GM23338 (cell line): ENCODE data around the gene PYY. TPM values are rescaled to one million over a fixed set of nuclear protein-coding genes. Genes with fewer than 3 reads are reported as not detected.

Experiments
- ATAC-seq: fragments of 200-7000 bp; cut with Tn5 transposase; 3 replicates; pipeline ENCODE4 v1.9.1; 2020
- DNase-seq: peaks from one replicate; pipeline ENCODE4 v3.0.0-alpha.2; 2015; ENCODE audit warnings: low spot score
- H2AFZ ChIP-seq: fragments of 200-600 bp; sonication (generic); 2 replicates; pipeline ENCODE4 v1.8.0; 2016; ENCODE audit warnings: antibody characterized with exemption, mild to moderate bottlenecking, moderate library complexity
- H3F3A ChIP-seq: fragments of 200-600 bp; sonication (generic); replicated peaks from 2 replicates; pipeline ENCODE4 v1.8.0; 2017; ENCODE audit warnings: antibody characterized with exemption, mixed run types, low read depth
- H3K27ac ChIP-seq: fragments of 200-600 bp; sonication (generic); 2 replicates; pipeline ENCODE4 v1.6.1; 2016; ENCODE audit warnings: low read depth
- H3K27me3 ChIP-seq: fragments of 200-600 bp; sonication (generic); 2 replicates; pipeline ENCODE4 v1.8.0; 2016; ENCODE audit warnings: mild to moderate bottlenecking, mixed run types, moderate library complexity; ENCODE audit not compliant: insufficient read depth
- H3K36me3 ChIP-seq: fragments of 200-600 bp; sonication (generic); 2 replicates; pipeline ENCODE4 v1.8.0; 2016; ENCODE audit warnings: mild to moderate bottlenecking; ENCODE audit not compliant: insufficient read depth
- H3K4me1 ChIP-seq: fragments of 200-600 bp; sonication (generic); 2 replicates; pipeline ENCODE4 v1.8.0; 2016; ENCODE audit warnings: mild to moderate bottlenecking, moderate library complexity; ENCODE audit not compliant: insufficient read depth
- H3K4me2 ChIP-seq: fragments of 200-600 bp; sonication (generic); 2 replicates; pipeline ENCODE4 v1.7.1; 2017; ENCODE audit warnings: mixed run types
- H3K4me3 ChIP-seq: fragments of 200-600 bp; sonication (generic); 2 replicates; pipeline ENCODE4 v1.6.1; 2016; ENCODE audit warnings: mixed run types
- H3K79me2 ChIP-seq: fragments of 200-600 bp; sonication (generic); replicated peaks from 2 replicates; pipeline ENCODE4 v1.8.0; 2017; ENCODE audit warnings: mild to moderate bottlenecking; ENCODE audit not compliant: insufficient read depth
- H3K9me2 ChIP-seq: fragments of 200-600 bp; sonication (generic); 2 replicates; pipeline ENCODE4 v1.8.0; 2017; ENCODE audit not compliant: insufficient read depth
- H4K20me1 ChIP-seq: fragments of 200-600 bp; sonication (generic); replicated peaks from 2 replicates; pipeline ENCODE4 v1.8.0; 2017; ENCODE audit warnings: mild to moderate bottlenecking; ENCODE audit not compliant: insufficient read depth
- H3K27ac Mint-ChIP-seq: 2 replicates; pipeline ENCODE4 v1.8.0; 2020; ENCODE audit warnings: inconsistent platforms, mild to moderate bottlenecking, moderate library complexity, mixed read lengths
- H3K27me3 Mint-ChIP-seq: 3 replicates; pipeline ENCODE4 v1.8.0; 2022; ENCODE audit warnings: low read depth, mild to moderate bottlenecking, moderate library complexity, mixed read lengths, inconsistent platforms; ENCODE audit not compliant: insufficient read depth, poor library complexity
- H3K36me3 Mint-ChIP-seq: 3 replicates; pipeline ENCODE4 v1.8.0; 2021; ENCODE audit warnings: low read depth, mild to moderate bottlenecking, inconsistent platforms, moderate library complexity, mixed read lengths
- H3K4me1 Mint-ChIP-seq: 3 replicates; pipeline ENCODE4 v1.8.0; 2020; ENCODE audit warnings: mild to moderate bottlenecking, inconsistent platforms, mixed read lengths
- H3K4me3 Mint-ChIP-seq: 3 replicates; pipeline ENCODE4 v1.8.0; 2021; ENCODE audit warnings: moderate library complexity, mild to moderate bottlenecking, inconsistent platforms, mixed read lengths
- H3K9me3 Mint-ChIP-seq: 3 replicates; pipeline ENCODE4 v1.8.0; 2020; ENCODE audit warnings: moderate library complexity, mild to moderate bottlenecking, inconsistent platforms, mixed read lengths
- CREB1 ChIP-seq: fragments of 250-450 bp; sonication (Bioruptor Pico); IDR thresholded peaks from 2 replicates; pipeline ENCODE4 v1.5.0; 2020; ENCODE audit warnings: low read depth, mild to moderate bottlenecking, moderate library complexity
- CTCF ChIP-seq, 2 experiments: fragments of 200-600 bp in 1 of 2; sonication (generic) in 1 of 2; conservative IDR thresholded peaks; 2 replicates each; pipeline versions ENCODE4 v1.5.1 to v1.6.1; 2016 to 2017; ENCODE audit warnings: antibody characterized with exemption in 2 of 2, low read depth in 2 of 2, mild to moderate bottlenecking in 2 of 2, moderate library complexity in 1 of 2
- ETS1 ChIP-seq: IDR thresholded peaks from 2 replicates; pipeline ENCODE4 v1.6.1; 2016; ENCODE audit warnings: antibody characterized with exemption
- EZH2phosphoT487 ChIP-seq: fragments of 200-600 bp; sonication (generic); IDR thresholded peaks from one replicate; pipeline ENCODE4 v1.8.1; 2018; ENCODE audit warnings: antibody characterized with exemption; ENCODE audit not compliant: unreplicated experiment
- JUNB ChIP-seq: IDR thresholded peaks from one replicate; pipeline ENCODE4 v1.6.1; 2016; ENCODE audit warnings: antibody characterized with exemption; ENCODE audit not compliant: unreplicated experiment
- NANOG ChIP-seq: IDR thresholded peaks from 2 replicates; pipeline ENCODE4 v1.6.1; 2016; ENCODE audit warnings: antibody characterized with exemption, borderline replicate concordance
- POLR2AphosphoS5 ChIP-seq: IDR thresholded peaks from 2 replicates; pipeline ENCODE4 v1.6.1; 2016; ENCODE audit warnings: antibody characterized with exemption, low read depth
- STAT1 ChIP-seq: IDR thresholded peaks from one replicate; pipeline ENCODE4 v1.6.1; 2016; ENCODE audit warnings: antibody characterized with exemption; ENCODE audit not compliant: unreplicated experiment
- ZNF114 ChIP-seq: fragments of 250-450 bp; sonication (Bioruptor Pico); IDR thresholded peaks from 2 replicates; pipeline ENCODE4 v1.5.0; 2020; ENCODE audit warnings: mild to moderate bottlenecking, moderate library complexity
- ZNF331 ChIP-seq: fragments of 250-450 bp; sonication (Bioruptor Pico); IDR thresholded peaks from 2 replicates; pipeline ENCODE4 v1.5.0; 2020; ENCODE audit warnings: low read depth, mild to moderate bottlenecking, moderate library complexity
- polyA plus RNA-seq: library from polyadenylated mRNA; unstranded; fragments of >200 nt; fragmentation: Nextera tagmentation; extraction: Ambion mirVana; gene quantifications from 2 replicates; pipeline ENCODE4 v1.2.1, GENCODE V29; 2016
- total RNA-seq: library from RNA; depleted of rRNA; stranded (reverse); fragments of >200 nt; shearing (Covaris generic); gene quantifications from 2 replicates; pipeline ENCODE4 v1.2.3, GENCODE V29; 2014
- TF ChIP-seq, protein P1 (sequence below): IDR thresholded peaks from one replicate; pipeline ENCODE4 v1.6.1; 2018; ENCODE audit warnings: antibody characterized with exemption; ENCODE audit not compliant: unreplicated experiment

The PYY gene
- total and polyA plus RNA-seq, 2 experiments from 2014 or later, result 0.56 to 8.5 TPM

GRCh38 chr17:43938838-43939182, 14.9 kb downstream of the PYY start:
- no peak for ATAC-seq
- H3K4me1 Mint-ChIP-seq, result peaks cover 11% of the 10 kb centered on the region
- no peaks in the 10 kb centered on the region for H3F3A ChIP-seq
- no peaks in the 10 kb centered on the region for H3K4me1 ChIP-seq
- no peak overlapping the region for H3K27ac Mint-ChIP-seq
- H4K20me1 ChIP-seq, result no peaks in the 10 kb centered on the region
- H3K79me2 ChIP-seq, result no peaks in the 10 kb centered on the region
- no peak for TF ChIP-seq ETS1
- TF ChIP-seq ZNF331, result no peak
- TF ChIP-seq NANOG, result no peak
- TF ChIP-seq STAT1, result no peak
- TF ChIP-seq ZNF114 (CRISPR knock-in tag), result no peak
- TF ChIP-seq, protein P1, sequence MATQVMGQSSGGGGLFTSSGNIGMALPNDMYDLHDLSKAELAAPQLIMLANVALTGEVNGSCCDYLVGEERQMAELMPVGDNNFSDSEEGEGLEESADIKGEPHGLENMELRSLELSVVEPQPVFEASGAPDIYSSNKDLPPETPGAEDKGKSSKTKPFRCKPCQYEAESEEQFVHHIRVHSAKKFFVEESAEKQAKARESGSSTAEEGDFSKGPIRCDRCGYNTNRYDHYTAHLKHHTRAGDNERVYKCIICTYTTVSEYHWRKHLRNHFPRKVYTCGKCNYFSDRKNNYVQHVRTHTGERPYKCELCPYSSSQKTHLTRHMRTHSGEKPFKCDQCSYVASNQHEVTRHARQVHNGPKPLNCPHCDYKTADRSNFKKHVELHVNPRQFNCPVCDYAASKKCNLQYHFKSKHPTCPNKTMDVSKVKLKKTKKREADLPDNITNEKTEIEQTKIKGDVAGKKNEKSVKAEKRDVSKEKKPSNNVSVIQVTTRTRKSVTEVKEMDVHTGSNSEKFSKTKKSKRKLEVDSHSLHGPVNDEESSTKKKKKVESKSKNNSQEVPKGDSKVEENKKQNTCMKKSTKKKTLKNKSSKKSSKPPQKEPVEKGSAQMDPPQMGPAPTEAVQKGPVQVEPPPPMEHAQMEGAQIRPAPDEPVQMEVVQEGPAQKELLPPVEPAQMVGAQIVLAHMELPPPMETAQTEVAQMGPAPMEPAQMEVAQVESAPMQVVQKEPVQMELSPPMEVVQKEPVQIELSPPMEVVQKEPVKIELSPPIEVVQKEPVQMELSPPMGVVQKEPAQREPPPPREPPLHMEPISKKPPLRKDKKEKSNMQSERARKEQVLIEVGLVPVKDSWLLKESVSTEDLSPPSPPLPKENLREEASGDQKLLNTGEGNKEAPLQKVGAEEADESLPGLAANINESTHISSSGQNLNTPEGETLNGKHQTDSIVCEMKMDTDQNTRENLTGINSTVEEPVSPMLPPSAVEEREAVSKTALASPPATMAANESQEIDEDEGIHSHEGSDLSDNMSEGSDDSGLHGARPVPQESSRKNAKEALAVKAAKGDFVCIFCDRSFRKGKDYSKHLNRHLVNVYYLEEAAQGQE, result no peak
- no peak for TF ChIP-seq EZH2phosphoT487
- no peak for TF ChIP-seq POLR2AphosphoS5
- TF ChIP-seq CREB1, result no peak
- TF ChIP-seq CTCF (conservative IDR thresholded peaks at IDR 0.05; ENCODE audit: low read depth in 2 of 2), result no peak
- TF ChIP-seq JUNB, result no peak
- H3K27me3 Mint-ChIP-seq, result peaks cover 48% of the 10 kb centered on the region
- no peak overlapping the region for H3K4me3 Mint-ChIP-seq
- no peak for DNase-seq
- no peak overlapping the region for H3K4me3 ChIP-seq
- H3K27ac ChIP-seq, result no peak overlapping the region
- H3K36me3 ChIP-seq, result no peaks in the 10 kb centered on the region
- no peaks in the 10 kb centered on the region for H3K9me3 Mint-ChIP-seq
- no peaks in the 10 kb centered on the region; the same call in 2 of the 3 replicates for H3K36me3 Mint-ChIP-seq
- H3K4me2 ChIP-seq, result no peak overlapping the region
- H3K9me2 ChIP-seq, result 0 out of 2 replicates have a peak, but pooled peaks cover 1% of the 10 kb centered on the region
- H3K27me3 ChIP-seq, result peaks cover 36% of the 10 kb centered on the region
- H2AFZ ChIP-seq, result no peak overlapping the region

DNA sequence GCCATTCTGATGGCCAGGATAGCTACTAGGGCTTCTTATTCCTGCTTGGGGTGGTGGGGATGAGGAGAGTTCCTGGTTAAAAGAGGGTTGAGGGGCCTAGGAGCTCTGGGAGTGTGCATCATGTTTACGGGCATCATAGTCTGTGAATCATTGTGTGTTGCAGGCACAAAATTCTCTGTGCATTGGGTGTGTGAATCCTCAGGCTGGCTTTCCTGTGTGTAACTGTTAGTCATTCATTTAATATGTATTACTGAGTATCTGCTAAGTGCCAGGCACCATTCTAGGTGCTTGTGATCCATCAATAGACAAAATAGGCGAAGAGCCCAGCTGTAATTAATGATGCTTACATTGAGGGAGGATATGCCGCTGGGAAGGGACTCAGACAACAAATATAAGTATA, 17.3 kb downstream of the PYY start:
- H3K36me3 ChIP-seq, result no peaks in the 10 kb centered on the region
- no peak overlapping the region for H3K4me3 ChIP-seq
- no peak overlapping the region for H3K27ac ChIP-seq
- H3K4me2 ChIP-seq, result no peak overlapping the region
- no peaks in the 10 kb centered on the region for H4K20me1 ChIP-seq
- no peak overlapping the region for H2AFZ ChIP-seq
- H3K27ac Mint-ChIP-seq, result no peak overlapping the region
- ATAC-seq (no peak), DNase-seq (no peak)
- 0 out of 2 replicates have a peak, but pooled peaks cover 5% of the 10 kb centered on the region for H3K9me2 ChIP-seq
- H3K4me1 ChIP-seq, result no peaks in the 10 kb centered on the region
- TF ChIP-seq JUNB (no peak), NANOG (no peak)
- H3K9me3 Mint-ChIP-seq, result no peaks in the 10 kb centered on the region
- no peak overlapping the region for H3K4me3 Mint-ChIP-seq
- H3K27me3 ChIP-seq, result peaks cover 36% of the 10 kb centered on the region
- peaks cover 9% of the 10 kb centered on the region for H3K4me1 Mint-ChIP-seq
- H3K79me2 ChIP-seq, result no peaks in the 10 kb centered on the region
- no peaks in the 10 kb centered on the region; the same call in 2 of the 3 replicates for H3K36me3 Mint-ChIP-seq
- peaks cover 50% of the 10 kb centered on the region for H3K27me3 Mint-ChIP-seq
- H3F3A ChIP-seq, result no peaks in the 10 kb centered on the region
